ENCODE results near the gene IL23A. TPM values are rescaled to one million over a fixed set of nuclear protein-coding genes. Genes with fewer than 3 reads are reported as not detected.

IL23A gene
- total RNA-seq, 6 donors from 2014 or later = 0.81 to 1.1 TPM; not detected in 4

DNA sequence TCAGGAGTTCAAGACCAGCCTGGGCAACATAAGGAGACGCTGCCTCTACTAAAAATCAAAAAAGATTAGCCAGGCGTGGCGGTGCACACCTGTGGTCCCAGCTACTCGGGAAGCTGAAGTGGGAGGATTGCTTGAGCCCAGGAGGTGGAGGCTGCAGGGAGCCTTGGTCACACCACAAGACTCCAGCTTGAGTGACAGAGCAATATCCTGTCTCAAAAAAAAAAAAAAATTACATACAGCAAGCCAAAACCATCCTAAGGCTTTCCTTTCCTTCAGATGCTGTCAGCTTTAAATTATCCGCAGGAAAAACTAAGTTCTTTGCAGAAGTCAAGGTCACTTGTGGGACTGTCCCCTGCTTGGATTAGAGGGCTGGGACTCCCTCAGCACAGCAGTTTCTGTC is 39.9 kb upstream of the IL23A start:
- no peak for TF ChIP-seq POLR2A (IDR thresholded peaks at IDR 0.05)
- TF ChIP-seq, protein P1, sequence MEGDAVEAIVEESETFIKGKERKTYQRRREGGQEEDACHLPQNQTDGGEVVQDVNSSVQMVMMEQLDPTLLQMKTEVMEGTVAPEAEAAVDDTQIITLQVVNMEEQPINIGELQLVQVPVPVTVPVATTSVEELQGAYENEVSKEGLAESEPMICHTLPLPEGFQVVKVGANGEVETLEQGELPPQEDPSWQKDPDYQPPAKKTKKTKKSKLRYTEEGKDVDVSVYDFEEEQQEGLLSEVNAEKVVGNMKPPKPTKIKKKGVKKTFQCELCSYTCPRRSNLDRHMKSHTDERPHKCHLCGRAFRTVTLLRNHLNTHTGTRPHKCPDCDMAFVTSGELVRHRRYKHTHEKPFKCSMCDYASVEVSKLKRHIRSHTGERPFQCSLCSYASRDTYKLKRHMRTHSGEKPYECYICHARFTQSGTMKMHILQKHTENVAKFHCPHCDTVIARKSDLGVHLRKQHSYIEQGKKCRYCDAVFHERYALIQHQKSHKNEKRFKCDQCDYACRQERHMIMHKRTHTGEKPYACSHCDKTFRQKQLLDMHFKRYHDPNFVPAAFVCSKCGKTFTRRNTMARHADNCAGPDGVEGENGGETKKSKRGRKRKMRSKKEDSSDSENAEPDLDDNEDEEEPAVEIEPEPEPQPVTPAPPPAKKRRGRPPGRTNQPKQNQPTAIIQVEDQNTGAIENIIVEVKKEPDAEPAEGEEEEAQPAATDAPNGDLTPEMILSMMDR (IDR thresholded peaks at IDR 0.05) = no peak
- TF ChIP-seq POLR2AphosphoS5 (IDR thresholded peaks at IDR 0.05) = no peak
- TF ChIP-seq EP300 (IDR thresholded peaks at IDR 0.05) = no peak
- no peaks in the 10 kb centered on the region for H3K9me3 ChIP-seq
- peak overlapping the region in 3 of 4 donors; percentile 66 to 93 (median 82) for H3K4me3 ChIP-seq
- no peak for ATAC-seq (ENCODE audit: low FRiP score in 2 of 2)
- H3K27me3 ChIP-seq = no peaks in the 10 kb centered on the region
- 68 to 74% methylated on average over 5 of the region's 5 CpGs for WGBS, 2 donors
- H3K36me3 ChIP-seq = peaks cover 0 to 24% (median 2%) of the 10 kb centered on the region in 4 donors
- no peak for DNase-seq
- peaks cover 32 to 57% (median 46%) of the 10 kb centered on the region in 4 donors for H3K4me1 ChIP-seq
- peak overlapping the region in 3 of 4 donors; percentile 94 to 95 (median 95) for H3K27ac ChIP-seq

DNA sequence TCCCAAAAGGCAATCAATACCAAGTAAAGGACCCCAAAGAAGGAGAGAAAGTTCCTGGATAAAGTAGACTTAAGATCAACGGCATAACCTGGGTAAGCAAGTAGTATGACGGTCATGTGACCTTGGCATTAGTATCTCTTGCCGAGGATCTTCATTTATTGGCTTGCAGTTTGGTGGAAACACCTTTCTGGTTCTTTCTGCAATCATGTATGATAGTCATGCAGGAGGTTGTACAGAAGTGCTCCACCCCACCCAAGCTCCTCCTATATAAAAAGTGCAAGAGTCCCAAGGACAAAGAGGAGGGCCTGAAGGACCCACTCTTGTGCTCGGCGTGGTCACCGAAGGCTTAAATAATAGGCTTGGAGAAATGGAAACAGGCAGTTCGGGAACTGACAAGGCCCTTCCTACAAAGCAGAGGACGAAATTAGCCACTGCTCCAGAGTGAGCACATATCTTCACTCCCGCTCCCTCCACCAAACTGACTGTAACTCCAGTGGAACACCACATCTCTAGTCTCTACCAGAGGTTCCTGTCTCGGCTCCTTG is 39.3 kb upstream of the IL23A start:
- Histone ChIP-seq H3K27me3 (no peaks in the 10 kb centered on the region), H3K9me3 (no peaks in the 10 kb centered on the region), H3K27ac (peak overlapping the region; percentile 93 to 95 (median 94)), H3K36me3 (peaks cover 0 to 21% (median 2%) of the 10 kb centered on the region in 4 donors), H3K4me3 (peak overlapping the region; percentile 66 to 93 (median 86)), H3K4me1 (peaks cover 32 to 53% (median 43%) of the 10 kb centered on the region in 4 donors)
- ATAC-seq (ENCODE audit: low FRiP score in 2 of 2) = peak; percentile 0 to 7
- 1 to 2% methylated on average over 10 of the region's 10 CpGs for WGBS, 2 donors
- TF ChIP-seq POLR2AphosphoS5 (IDR thresholded peaks at IDR 0.05) = no peak
- TF ChIP-seq, protein P1 (IDR thresholded peaks at IDR 0.05) = no peak
- no peak for TF ChIP-seq EP300 (IDR thresholded peaks at IDR 0.05)
- TF ChIP-seq POLR2A (IDR thresholded peaks at IDR 0.05) = no peak
- DNase-seq = peak in 1 of 2 donors; percentile 25

DNA sequence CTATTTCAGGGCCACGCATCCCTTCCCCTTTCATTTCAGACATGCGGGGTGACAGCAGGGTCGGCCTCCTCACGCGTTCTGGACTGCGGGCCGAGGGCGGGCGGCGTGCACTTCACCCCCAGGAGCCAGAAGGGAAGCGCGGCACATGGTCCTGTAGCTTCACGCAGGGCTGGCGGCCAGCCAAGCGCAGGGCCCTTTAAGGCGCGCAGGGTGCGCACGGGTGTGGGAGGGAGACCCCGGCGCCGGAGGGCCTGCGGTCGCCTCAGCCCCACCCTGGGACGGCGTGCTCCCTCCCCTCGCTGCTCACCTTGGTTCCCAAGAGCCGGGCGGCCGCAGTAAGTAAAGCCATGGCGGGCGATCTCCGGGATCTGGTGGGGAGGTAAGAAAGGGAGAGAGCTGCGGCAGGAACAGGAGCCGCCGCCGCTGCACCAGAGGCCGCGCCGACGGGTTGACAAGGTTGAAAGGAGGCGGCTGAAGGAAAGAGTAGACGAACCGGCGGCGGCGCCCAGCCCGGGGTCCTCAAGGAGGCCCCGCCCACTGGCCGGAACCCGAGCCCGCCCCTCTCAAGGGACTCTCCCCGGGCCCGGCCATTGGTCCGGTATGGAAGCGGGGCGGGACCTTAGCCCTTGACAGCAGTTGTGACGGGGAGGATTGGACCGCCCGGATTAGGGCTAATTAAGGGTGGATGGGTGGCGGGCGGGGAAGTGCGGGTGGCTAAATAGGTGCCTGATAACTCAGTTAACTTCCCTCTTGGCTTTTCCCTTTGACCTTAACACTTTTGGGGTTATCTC is 38.6 kb upstream of the IL23A start, which contains the start of gene CS:
Gene CS, minus strand, starts transcription at position 478 of the 791 bp plus-strand sequence. Its CDS starts 129 bp downstream, at position 349.
- Histone ChIP-seq H3K36me3 (peaks cover 0 to 17% (median 2%) of the 10 kb centered on the region in 4 donors), H3K27ac (peak within 1 kb of the TSS; percentile 93 to 95 (median 94)), H3K4me3 (peak within 1 kb of the TSS; percentile 66 to 93 (median 86)), H3K27me3 (no peaks in the 10 kb centered on the region), H3K4me1 (peaks cover 32 to 53% (median 41%) of the 10 kb centered on the region in 4 donors), H3K9me3 (no peaks in the 10 kb centered on the region)
- peak; percentile 99 to 100 for ATAC-seq (ENCODE audit: low FRiP score in 2 of 2)
- WGBS, 2 donors = 0 to 1% methylated on average over 25 to 51 of the region's 63 CpGs
- TF ChIP-seq POLR2A (IDR thresholded peaks at IDR 0.05) (peak in 3 of 4 donors; percentile 47 to 89 (median 67)), POLR2AphosphoS5 (IDR thresholded peaks at IDR 0.05) (peak; percentile 1 to 73), EP300 (IDR thresholded peaks at IDR 0.05) (no peak)
- TF ChIP-seq, protein P1 (IDR thresholded peaks at IDR 0.05) = peak in 1 of 6 experiments; percentile 16
- DNase-seq = peak; percentile 99 to 100

DNA sequence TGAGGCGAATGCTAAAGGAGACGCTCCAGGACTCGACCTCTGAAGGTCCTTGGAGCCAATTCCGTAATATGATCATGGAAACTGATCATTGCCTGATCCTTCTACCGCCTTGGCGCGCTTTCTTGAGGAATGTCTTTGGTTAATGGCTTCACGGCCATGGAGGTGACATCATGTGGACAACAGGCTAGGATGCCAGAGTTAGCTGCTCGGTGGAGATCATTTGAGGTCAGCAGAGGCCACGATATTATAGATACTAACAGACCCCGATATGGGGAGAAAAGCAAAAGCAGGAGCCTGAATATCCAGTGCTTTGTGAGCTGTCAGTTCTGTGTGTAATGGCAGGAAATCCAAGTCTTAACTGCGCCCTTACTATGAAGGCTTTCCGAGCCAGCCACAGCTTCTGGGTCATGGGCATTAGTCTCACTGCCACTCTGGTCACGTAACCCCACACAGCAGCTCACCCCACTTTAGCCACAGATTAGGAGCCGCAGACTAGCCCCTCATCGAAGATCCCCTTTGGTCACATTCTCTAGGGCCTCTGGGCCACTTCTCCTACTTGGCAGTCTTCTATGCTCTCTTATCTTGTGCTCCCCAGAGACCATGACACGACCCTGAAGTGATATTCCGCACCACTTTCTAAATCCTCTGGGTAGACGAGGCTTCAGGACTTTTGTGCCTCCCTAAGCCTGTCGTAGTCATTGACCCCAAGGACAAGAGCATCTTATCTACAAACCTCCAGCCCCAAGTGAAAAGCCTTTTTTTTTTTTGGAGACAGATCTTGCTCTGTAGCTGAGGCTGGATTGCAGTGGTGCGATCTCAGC is 37.8 kb upstream of the IL23A start:
- ATAC-seq (ENCODE audit: low FRiP score in 2 of 2) = peak; percentile 0 to 56
- Histone ChIP-seq H3K27ac (peak overlapping the region; percentile 93 to 95 (median 94)), H3K4me1 (peaks cover 32 to 51% (median 41%) of the 10 kb centered on the region in 4 donors), H3K9me3 (no peaks in the 10 kb centered on the region), H3K36me3 (peaks cover 0 to 17% (median 2%) of the 10 kb centered on the region in 4 donors), H3K27me3 (no peaks in the 10 kb centered on the region), H3K4me3 (peak overlapping the region; percentile 36 to 93 (median 74))
- 38 to 48% methylated on average over 21 of the region's 21 CpGs for WGBS, 2 donors
- DNase-seq = no peak
- no peak for TF ChIP-seq POLR2AphosphoS5 (IDR thresholded peaks at IDR 0.05)
- TF ChIP-seq, protein P1 (IDR thresholded peaks at IDR 0.05) = no peak
- no peak for TF ChIP-seq POLR2A (IDR thresholded peaks at IDR 0.05)
